ENCODE measurements around the gene NCK2.

- TF ChIP-seq CTCF (conservative IDR thresholded peaks at IDR 0.05; ENCODE audit: low read depth, low read length) (no peak), EZH2 (IDR thresholded peaks at IDR 0.05; ENCODE audit: low read length, unreplicated experiment) (no peak), EZH2phosphoT487 (IDR thresholded peaks at IDR 0.05; ENCODE audit: borderline replicate concordance, low read length) (no peak)
Observed at GRCh38 chr2:105842555-105842954, 97.8 kb downstream of the NCK2 start.
